Measurements from ENCODE around the gene DCAF15.

GRCh38 chr19:13946414-13946813 lies 5.9 kb upstream of the DCAF15 start:
- TF ChIP-seq CTCF (IDR thresholded peaks at IDR 0.05) (no peak), ZFX (IDR thresholded peaks at IDR 0.05; ENCODE audit: borderline replicate concordance) (no peak)
